ENCODE results near the gene EFCAB11.

GRCh38 chr14:89954070-89955021 lies at the start of gene EFCAB11:
- TF ChIP-seq, protein P1, sequence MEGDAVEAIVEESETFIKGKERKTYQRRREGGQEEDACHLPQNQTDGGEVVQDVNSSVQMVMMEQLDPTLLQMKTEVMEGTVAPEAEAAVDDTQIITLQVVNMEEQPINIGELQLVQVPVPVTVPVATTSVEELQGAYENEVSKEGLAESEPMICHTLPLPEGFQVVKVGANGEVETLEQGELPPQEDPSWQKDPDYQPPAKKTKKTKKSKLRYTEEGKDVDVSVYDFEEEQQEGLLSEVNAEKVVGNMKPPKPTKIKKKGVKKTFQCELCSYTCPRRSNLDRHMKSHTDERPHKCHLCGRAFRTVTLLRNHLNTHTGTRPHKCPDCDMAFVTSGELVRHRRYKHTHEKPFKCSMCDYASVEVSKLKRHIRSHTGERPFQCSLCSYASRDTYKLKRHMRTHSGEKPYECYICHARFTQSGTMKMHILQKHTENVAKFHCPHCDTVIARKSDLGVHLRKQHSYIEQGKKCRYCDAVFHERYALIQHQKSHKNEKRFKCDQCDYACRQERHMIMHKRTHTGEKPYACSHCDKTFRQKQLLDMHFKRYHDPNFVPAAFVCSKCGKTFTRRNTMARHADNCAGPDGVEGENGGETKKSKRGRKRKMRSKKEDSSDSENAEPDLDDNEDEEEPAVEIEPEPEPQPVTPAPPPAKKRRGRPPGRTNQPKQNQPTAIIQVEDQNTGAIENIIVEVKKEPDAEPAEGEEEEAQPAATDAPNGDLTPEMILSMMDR (IDR thresholded peaks at IDR 0.05; ENCODE audit: poor library complexity): peak; percentile 26
- no peak for TF ChIP-seq EZH2 (IDR thresholded peaks at IDR 0.05; ENCODE audit: borderline replicate concordance)
- no peak for TF ChIP-seq EZH2phosphoT487 (IDR thresholded peaks at IDR 0.05; ENCODE audit: low read depth, severe bottlenecking, unreplicated experiment)

All from hepatocyte (in vitro differentiated cells).